Measurements from ENCODE around the gene KCNF1.

Gene KCNF1

DNA sequence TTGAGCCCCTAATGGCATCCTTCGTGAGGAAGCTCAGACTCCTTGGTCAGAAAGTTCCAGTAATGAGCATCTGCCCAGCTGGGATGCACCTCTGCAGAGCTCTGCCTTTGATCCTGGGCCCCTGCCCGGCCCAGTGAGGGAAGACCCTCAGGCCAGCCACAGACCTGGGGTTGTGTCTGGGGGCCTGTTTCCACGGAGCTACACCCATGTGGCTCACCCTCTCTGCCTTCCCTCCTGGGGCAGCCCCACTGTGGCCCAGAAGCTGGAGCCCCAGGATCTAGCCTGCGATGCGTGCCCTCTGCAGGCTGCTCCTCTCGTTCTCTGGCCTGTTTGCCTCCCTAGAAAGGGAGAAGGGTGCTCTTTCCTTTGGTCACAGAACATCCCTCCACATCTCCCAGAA, 9.8 kb downstream of the KCNF1 start:
- DNase-seq (ENCODE audit: low read depth), result no peak

DNA sequence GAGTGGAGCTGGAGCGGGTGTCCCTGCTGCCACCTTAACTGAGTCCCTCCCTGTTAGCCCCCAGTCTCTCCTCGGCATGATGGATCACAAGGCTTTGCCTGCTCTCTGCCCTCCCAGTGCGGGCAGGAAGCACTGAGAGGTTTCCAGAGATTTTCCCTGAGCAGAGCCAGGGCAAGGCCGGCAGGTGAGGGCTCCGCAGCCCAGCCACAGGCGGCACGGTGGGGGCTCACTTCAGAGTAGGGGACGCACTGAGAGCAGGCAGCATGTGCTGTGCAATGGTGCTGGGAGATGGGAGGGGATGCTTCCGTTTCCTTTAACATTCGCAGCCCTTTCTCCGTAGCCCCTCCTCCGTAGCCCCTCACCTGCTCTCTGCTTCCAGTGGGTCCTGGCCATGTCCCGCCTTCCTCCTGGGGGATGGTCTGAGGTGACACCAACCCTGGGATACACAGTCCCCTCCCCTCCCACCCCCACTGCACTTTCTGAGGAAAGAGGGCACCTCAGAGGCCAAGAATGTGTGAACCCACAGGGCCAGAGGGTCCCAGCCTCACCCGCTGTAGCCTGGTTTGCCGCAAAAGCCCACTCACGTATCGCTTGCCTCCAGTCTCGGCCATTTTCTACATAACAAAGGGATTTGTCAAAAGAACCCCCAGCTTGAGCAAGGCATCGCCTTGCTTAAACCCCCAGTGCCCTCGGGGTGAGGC, 10.7 kb downstream of the KCNF1 start:
- no peak for DNase-seq (ENCODE audit: low read depth)

DNA sequence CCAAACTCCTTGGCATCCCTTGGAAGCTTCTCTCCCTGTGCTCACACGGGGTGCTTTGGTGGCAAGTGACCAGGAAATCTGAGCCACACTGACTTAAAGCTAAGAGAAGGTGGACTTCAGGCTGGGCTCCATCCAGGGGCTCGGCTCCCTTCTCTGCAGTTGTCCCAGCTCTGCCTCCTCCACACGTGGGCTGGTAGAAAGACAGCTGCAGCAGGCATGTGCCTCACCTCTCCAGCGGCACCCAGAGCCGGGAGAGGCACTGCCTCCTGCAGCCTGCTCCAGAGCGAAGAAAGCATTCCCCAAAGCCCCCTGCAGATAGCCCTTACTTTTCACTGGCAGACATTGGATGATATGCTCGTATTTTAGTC, 11.3 kb downstream of the KCNF1 start:
- DNase-seq (ENCODE audit: low read depth), result no peak

DNA sequence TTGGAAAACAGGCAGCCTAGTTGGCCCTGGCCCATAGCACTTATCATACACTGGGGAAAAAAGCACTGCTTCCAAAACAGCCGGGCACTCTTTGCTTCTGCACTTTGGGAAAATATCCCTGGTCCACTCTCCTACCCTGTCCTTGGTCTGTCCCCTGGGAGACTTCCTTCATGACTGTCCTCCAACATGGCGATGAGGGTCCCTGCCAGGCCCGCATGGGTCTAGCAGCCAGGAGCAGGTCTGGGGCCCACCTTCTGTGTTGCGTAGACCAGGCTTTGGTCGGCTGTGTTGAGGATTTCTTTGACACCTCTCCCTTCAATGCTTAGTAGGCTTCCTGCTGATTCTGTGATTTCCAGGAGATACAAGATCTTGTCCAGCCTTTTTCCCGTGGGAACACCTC, 12.2 kb downstream of the KCNF1 start:
- no peak for DNase-seq (ENCODE audit: low read depth)

DNA sequence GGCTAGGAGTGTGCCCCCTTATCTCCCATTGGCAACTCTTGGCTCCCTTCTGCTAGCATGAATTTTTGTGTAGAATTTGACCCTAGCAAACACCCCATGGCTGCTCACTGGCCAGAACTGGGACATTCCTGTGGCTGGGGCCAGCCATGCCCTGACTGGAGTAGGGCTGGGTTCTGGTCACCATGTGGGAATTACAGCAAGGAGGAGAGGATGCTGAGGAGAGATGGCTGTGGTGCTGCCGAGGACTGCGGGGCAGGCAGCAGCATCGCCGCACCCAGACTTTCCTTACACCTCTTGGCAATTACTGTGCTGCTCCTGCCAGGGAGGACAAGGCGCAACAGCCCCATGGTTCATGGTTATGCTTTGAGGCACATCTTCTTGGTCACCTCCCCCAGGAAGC, 12.7 kb downstream of the KCNF1 start:
- no peak for DNase-seq (ENCODE audit: low read depth)

DNA sequence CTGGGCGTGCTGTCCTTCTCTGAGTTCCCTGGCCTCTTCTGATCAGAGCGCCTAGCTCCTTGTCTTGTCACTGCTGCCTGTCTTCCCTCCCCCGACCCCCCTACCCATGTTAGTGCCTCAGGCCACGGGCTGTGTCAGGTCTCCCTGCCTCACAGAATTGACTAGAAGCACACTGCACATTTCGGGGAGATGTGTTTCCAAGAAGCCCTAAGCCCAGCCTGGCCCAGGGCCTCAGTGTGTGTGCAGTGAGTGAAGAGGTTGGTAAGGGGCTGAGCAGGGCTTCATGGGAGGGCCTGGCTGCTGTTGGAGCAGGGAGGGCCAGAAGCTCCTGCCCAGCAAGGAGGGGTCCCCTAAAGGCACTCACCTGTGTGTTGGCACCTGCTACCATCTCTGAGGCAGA, 13.1 kb downstream of the KCNF1 start:
- no peak for DNase-seq (ENCODE audit: low read depth)

DNA sequence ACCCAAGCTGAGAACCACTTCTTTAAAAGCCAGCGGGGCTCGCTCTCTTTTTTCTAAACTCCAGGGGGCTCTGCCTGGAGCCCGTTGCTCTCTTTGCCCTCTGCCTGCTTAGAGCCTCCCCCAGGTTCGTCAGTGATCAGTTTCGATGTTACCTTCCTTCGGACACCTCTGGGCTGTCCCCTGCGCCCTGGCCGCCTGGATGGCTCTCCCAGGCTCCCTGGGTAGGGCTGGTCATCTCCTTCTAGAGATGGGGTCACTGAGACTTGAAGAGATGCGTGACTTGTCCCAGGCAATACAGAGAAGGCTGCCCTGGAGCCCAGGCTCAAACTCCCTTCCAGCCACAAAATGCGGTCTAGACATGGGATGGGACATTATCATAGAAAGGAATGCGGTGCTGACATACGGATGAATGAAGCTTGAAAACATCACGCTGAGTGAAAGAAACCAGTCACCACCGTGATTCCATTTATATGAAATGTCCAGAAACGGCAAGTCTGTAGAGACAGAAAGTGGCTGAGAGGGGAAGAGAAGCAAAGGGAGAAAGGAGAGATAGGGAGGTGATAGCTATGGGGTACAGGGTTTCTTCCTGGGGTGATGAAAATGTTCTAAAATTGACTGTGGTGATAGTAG, 14.6 kb downstream of the KCNF1 start:
- no peak for DNase-seq (ENCODE audit: low read depth)

DNA sequence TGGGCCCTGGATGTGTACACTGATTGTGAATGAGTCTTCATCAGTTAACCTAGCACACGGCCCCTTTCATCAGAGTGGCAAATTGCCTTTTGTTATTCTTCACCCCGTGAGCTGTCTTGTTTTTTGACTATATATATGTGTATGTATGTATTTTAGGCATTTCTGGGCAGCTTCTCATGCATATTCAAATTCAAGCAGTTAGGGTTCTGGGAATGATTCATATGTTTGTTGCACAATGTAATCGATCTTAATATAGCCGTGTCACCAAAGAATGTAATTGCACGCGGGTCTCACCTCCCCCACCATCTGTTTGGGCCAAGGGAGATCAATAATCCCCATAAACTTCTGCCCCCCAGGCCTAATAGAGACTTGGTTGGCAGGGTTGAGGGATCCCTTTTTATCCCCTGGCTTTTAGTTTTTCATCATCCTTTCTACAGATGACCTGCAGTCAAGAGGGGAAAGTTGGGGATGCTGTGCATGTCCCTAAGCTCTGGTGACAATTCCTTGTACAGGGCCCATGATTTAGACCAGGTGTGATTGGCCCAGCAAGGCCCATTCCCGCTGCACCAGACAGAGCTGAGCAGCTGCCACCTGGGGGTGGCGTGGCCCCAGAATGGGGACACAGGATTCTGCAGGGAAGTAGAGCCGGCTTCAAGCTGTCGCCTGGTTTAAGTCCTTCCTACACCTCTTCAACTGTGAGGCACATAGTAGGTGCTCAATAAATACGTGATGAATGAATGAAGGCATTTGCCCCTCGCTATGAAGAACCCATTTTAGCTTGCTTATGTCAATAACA, 19.2 kb downstream of the KCNF1 start:
- DNase-seq (ENCODE audit: low read depth), result peak; percentile 16

DNA sequence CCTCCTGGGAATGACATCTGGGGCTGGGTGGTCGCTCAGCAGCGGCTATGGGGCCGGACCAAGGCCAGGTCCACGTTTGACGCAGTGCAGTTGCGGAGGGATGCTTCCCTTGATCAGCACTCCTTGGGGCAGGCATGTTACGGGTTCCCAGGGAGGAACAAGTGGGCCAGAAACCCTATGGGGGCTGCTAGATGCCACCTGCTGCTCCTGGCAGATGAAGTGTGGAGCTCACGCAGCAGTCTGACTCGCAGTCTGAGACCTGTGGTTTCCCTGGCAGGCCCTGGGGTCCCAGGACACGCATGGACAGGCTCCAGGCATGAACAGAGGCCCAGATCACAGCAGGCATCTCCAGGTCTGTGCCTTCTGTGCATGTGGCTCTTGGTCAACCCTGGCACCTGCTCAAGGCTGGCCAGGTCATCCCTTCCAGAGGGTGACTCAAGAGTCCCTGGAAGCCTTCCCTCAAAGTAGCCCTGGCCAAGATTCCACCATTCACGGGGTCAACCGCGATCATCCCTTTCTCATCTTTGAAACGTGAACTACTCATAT, 20.0 kb downstream of the KCNF1 start:
- DNase-seq (ENCODE audit: low read depth), result peak; percentile 60

DNA sequence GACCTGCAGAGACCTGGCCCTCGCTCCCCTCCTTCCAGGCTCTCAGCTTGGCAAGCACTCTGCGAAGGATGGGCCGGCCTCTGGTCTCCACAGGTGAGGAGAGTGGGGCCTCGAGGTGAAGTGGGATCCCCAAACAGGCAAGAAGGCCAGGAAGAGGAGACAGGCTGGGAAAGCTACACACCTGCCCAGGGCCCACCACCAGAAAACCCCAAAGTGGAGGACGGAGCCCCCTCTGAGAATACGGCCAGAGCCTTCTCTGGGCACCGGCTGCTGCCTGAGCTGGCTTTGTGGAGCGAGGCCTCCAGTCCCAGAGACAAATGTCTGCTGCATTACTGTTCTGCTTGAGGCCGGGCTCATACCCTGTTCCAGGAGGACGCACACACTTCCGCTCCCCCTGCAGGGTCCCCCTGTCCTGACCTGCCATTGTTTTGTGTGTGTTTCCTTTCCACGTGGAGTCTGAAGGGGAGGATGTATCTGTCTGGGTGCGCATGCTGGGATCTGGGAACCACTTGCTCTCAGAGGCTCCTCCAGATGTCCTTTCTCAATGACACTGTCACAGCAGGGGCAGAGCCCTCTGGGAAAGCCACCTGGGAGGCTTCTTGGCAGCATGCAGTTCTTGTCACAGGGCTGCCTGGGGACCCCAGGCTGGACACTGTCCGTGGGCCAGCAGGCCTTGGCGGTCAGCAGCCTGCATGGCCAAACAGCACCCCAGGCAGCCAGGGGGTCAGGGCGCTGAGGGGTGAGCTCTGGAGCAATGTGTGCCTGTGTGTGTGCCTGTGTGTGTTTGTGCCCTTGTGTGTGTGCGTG, 20.8 kb downstream of the KCNF1 start:
- no peak for DNase-seq (ENCODE audit: low read depth)

DNA sequence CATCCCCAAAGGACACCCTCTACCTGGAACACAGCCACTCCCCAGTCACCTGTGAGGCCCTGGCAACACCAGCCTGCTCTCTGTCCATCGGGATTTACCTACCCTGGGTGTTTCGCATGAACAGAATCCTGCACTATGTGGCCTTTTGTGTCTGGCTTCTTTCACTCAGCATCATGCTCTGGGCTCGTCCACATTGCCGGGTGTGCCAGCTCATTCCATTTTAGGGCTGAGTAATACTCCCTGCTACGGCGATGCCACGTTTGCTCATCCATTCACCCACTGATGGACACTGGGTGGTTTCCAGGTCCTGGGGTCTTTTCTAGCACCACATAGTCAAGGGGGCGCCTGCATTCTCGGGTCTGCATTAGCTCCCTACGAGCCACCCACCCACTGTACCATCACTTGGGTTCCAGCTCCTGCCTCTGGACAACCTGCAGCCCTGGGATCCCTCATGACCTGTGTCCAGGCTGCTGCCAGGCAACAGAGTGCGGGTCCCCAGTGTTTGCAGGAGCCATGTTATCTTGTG, 22.0 kb downstream of the KCNF1 start:
- peak; percentile 32 for DNase-seq (ENCODE audit: low read depth)

DNA sequence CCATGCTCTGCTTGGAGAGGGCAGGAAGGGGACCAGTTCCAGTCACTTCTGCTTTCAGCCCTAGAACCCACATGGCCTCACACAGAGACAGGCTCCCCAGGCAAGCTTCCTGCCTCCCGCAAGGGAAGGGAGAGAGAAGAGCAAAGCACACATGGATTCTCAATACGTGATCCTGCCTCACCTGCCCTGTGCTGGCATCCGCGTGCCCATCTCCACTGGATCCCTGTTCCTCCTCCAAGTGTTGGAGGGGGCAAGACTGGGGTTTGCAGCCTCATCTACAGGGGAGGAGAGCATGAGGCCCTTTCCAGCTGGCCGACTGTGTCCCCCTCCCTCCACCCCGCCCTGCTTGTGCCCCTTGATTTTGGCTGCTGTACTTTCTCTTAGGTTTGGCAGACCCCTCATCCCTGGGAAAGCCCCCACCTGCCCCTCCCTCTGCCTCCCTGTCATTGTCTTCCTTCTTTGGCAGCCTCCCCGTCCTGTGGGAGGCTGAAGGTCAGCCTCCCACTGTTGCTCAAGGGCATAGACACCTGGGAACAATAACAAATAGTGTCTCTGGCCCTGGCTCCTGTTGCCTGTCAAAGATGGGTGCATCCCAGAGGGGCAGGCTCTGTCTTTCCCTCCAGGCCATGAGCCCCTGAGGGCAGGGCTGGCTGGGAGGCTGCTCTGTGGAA, 22.7 kb downstream of the KCNF1 start:
- DNase-seq (ENCODE audit: low read depth), result no peak

DNA sequence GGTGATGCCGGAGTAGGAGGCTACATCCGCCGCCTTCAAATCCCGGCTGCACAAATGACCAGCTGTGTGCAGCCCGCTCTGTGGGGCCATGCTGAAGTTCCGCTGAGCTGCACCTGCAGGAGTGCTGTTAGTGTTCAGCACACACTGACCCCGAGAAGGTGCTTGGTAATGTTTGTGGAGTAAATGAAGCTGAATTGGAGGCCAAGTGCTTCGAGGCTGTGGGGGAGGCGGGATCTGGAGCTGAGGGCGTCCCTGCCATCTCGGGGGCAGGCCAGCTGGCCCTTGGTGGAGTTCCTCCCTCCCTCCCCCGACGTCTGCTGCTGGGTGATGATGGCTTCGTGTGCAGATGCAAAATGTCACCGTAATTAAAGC, 23.2 kb downstream of the KCNF1 start:
- no peak for DNase-seq (ENCODE audit: low read depth)

DNA sequence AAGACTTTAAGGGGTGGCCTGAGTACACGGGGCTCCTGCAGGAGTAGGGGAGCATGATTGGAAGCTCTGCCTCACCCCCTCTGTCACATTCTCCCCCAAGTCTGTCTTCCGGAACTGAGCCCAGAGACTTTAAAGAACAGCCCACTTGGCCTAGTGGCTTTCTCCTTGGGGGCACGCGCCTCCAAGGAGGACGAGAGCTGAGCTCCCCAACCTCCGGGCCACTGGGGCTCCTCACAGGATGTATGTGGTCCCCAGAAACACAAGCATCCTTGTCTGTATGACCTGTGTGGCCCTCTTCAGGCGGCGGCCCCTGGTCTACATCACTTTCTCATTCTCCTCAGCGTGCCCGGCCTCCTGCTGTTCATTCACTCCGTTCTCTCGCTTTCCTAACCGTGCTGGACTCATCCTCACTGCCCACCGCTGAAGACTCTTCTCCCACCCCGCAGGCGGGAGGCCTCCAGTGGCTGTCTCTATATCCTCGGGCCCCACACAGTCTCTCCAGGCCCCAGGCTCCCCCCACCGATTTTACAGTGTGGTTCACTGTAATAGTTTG, 23.7 kb downstream of the KCNF1 start:
- no peak for DNase-seq (ENCODE audit: low read depth)

DNA sequence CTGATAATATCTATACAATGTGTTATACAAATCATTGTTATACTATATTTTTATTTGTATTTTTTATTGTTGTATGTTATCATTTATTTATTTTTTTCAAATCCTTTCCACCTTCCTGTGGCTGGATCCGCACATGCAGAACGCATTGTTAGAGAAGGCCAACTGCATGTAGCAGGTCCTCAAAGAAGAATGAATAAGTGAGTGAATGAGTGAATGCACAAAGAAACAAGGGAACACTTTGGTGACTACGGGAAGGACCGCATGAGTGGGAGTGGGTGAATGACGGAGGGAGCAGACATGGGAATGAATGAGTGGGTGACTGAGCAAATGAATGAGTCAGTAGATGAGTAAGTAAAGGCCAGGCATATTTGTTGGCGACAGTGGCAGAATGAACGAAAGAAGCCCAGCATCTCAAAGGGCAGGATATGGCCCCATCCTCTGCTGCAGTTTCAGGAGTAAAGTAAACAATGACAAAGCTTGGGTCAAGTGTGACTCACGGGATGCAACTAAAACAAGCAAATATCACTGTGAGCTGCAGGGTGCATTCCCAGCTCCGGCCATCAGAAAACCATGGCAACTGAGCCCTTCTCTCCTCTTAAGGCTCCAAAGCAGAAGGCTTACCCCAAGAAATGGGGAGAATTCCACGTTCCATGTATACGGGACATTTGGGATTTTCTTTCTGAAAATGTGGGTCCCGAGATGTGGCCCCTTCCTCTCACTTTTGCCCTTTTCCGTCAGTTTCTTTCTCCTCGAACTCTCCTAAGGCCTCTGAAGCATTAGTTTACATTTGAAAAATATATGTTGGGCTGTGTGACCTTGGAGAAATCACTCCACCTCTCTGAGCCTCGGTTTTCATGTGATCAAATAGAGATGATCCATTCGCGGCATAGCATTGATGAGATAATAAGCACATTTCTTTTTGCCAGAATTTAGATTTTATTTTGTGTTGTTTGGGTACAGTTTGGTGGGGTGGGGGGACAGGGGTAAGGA, 24.5 kb downstream of the KCNF1 start:
- peak; percentile 98 for DNase-seq (ENCODE audit: low read depth)

DNA sequence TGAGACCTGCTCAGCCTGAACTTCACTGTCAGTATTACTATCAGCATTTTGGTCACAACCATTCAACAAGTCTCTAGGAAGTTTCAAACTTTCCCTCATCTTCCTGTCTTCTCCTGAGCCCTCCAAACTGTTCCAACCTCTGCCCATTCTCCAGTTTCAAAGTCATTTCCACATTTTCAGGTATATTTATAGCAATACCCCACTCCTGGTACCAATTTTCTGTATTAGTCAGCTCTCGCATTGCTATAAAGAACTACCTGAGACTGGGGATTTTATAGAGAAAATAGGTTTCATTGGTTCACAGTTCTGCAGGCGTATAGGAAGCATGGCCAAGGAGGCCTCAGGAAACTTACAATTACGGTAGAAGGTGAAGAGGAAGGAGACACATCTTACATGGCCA, 27.3 kb downstream of the KCNF1 start:
- no peak for DNase-seq (ENCODE audit: low read depth)

DNA sequence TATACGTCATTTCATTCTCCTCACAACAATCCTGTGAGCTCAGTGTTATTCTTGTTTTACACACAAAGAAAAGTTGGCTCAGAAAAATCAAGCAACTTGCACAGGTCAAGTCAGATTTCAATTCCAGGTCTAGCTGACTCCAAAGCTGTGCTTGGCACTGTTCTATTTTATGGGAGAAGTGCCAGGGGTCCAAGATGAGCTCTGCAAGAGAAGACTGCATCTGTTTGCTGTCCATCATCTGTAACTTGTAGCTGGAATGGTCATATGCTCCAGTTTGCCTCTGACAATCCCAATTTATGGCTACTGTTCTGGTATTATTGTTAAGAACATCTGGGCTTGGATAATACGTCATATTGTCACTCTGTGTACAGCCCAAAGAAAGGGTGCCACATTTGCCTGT, 28.9 kb downstream of the KCNF1 start:
- DNase-seq (ENCODE audit: low read depth), result no peak

DNA sequence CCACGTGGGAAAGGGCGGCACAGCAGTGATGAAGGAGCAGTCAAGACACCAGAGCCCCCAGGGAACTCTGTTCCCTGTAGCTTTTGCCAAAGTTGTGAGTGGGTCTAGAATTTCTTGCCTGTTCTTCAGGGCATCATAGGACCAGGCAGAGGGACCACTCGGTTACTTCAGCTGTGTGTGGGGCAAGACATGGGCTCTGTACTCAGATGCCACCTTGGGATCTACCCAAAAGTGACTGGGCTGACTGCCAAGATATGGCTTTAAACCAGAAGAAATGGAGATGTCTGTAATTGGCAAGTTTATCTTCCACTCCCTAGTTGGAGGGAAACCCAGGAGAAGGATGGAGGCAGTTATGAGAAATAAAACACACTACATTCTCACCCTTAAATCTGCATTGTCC, 29.6 kb downstream of the KCNF1 start:
- no peak for DNase-seq (ENCODE audit: low read depth)

DNA sequence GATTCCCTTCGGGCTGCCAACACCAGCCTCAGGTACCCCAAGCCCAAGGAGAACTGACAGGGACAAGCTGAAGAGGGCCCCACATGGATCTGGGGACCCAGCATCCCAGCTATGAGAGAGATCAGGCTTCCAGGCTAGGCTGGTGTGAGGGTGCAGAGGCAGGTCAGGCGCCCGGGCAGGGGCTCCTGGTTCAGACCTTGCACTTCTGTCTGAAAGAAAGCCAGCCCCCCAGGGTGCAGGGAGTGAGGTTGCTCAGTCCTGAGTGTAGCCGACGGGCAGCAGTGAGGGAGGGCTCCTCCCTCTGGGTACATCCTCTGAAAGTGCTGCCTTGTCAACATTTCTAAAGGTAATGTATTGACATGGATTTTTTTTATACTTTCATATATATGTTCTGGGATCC, 33.1 kb downstream of the KCNF1 start:
- no peak for DNase-seq (ENCODE audit: low read depth)

DNA sequence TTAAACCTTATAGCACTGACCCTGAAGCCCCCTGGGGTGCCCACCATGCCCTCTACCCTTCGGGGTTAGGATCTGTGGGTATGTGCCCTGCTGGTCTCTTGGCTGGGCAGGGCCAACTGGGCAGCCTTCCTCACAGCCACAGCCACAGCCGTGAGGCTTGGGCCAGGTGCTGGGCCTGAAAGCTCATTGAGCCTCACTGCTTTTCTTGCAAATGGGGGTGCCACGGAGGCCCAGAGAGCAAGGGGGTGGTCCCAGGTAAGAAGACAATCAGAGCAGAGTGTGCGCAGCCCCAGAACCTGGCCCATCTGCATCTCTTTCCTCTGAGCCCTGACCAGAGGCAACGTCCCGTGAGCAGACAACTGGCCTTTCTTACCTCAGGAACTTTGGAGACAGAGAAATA, 34.7 kb downstream of the KCNF1 start:
- DNase-seq (ENCODE audit: low read depth), result no peak
